Occipital lobe (tissue), 2 donors: Measurements from ENCODE around the gene SERPINB12. TPM values are rescaled to one million over a fixed set of nuclear protein-coding genes. Genes with fewer than 3 reads are reported as not detected.

Experiments
- DNase-seq: peaks from one replicate; lab custom pipeline; 2025; lab: John Stamatoyannopoulos, UW
- total RNA-seq: library from RNA; depleted of rRNA; stranded (reverse); fragments of >200 nt; gene quantifications from one replicate; pipeline ENCODE4 v1.2.3, GENCODE V29; 2014

The SERPINB12 gene
- total RNA-seq, 1 donor from 2014 or later, result not detected

DNA sequence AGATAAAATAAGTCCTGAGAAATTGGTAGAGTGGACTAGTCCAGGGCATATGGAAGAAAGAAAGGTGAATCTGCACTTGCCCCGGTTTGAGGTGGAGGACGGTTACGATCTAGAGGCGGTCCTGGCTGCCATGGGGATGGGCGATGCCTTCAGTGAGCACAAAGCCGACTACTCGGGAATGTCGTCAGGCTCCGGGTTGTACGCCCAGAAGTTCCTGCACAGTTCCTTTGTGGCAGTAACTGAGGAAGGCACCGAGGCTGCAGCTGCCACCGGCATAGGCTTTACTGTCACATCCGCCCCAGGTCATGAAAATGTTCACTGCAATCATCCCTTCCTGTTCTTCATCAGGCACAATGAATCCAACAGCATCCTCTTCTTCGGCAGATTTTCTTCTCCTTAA lies 54.8 kb downstream of the SERPINB12 start:
- DNase-seq, result no peak

GRCh38 chr18:63603355-63603754 lies 61.2 kb downstream of the SERPINB12 start:
- no peak for DNase-seq

DNA sequence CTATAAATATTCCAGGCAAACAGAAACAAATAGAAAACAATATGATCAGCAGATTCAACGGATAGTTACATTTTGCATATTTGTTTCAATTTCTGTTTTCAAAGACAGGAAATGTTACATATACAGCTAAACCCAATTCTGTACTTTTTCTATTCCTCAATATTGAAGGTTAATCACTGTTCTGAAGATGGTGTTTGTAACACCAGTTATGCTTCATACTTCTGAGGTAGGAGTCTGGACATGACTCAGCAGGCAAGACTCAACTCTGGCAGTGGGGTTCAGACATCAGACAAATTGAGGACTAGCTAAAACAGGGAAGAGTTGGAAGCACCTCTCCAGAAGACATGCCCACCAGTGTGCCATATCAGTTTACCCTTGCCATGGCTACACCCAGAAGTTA lies 61.6 kb downstream of the SERPINB12 start:
- no peak for DNase-seq

DNA sequence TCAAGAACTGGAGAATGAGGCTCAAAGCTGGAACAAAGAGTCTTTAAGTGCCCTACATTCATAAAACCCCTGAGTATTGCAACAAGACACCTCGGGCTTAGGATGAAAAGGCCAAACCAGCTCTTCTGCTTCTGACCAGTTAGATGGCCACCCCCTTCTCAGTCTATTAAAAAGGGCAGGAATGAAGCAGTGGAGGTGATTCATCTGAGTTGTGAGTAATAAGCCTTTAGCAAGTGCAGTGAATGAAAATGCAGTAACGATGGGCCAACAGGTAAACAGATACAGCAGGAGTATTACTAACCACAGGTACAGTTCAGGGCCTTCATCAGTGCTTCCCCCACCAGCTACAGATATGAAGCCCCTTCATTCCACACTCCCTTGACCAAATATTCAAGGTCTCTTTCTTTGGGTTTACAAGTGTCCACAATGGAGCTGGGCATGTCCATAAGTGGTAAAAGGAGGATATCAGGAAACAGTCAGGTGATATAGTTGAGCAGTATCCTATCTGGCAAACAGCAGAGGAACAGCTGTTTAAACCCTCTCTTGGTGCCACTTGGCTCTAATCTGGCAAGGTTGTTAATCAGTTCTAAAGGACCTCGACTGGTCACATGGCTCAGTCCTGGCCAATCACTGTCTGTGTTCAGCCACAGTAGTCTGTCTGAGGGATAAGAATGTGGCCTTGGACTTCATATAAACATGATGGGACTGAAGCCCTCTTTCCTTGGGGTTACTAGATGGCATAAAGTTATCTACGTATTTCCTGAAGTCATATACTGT lies 62.8 kb downstream of the SERPINB12 start:
- no peak for DNase-seq

GRCh38 chr18:63606526-63606925 lies 64.4 kb downstream of the SERPINB12 start:
- no peak for DNase-seq

DNA sequence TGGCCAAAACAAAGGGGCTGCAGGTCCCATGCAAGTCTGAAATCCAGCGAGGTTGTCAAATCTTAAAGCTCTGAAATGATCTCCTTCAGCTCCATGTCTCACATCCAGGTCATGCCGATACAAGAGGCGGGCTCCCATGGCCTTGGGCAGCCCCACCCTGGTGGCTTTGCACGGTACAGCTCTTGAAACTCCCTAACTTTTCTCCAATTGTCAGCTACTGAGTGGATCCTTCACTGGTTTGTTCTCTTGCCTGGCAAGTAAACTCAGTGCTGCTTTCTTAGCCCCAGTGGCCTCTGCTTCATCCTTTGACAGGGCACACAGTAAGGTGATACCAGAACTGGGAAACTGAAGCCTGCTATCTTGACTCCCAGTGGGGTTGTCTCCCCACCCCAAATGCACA lies 71.3 kb downstream of the SERPINB12 start:
- no peak for DNase-seq

DNA sequence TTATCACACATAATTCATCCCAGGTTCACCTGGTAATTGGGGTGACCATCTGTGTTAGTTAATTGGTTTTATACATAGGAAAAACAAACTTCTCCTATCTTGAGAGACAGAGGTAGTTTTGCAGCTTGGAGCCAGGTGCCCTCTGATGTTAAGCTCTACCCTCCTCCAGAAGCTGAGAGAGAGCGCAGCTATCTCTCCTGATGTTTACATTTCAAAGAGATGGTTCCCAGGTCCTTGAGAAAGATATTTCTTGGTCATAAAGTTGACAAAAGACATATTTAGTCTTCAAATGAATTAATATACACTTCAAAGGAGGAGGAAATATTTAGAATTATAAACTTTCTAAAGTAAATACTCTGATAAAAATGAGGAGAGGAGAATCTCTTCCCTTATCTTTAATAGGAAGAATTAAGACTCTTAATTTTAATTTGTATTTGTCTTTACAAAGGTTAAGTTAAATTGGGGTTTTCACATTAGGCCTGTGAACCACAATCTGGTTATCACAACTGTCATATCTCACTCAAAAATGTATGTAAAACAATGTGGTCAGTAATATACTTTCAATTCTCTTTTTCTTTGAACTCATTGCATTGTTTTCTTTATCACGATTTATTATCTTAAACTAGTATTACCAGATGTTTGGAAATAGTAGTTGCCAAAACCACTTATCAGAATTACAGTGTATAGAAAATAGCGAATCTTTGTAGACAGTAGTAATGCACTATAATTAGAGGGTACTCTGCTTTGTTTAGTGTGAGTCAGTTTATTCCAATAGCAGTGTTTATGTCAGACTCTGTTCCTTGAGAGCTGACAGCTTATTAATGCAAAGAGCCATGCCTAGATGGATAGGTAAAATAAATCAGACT lies 75.1 kb downstream of the SERPINB12 start:
- DNase-seq, result no peak

DNA sequence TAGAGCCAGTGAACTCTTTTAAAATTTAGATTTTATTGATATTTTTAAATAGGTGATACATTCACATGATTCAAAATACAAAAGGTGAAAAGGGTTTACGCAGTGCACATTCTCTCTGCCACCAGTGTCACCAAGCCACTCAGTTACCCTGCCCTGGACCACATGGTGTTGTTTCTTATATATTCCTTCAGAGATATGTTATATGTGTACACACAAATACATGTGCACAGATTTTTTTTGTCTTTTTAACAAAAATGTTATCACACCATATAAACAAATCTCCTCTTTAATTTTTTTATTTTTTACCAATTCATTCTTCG lies 75.7 kb downstream of the SERPINB12 start:
- no peak for DNase-seq

Other genes with a start within 250 kb of the SERPINB12 start
- 30.6 TPM for gene BCL2, start 222.6 kb upstream of the SERPINB12 start, total RNA-seq
- 12.2 TPM for gene KDSR, start 175.2 kb upstream of the SERPINB12 start, total RNA-seq
- gene VPS4B, start 119.9 kb upstream of the SERPINB12 start, total RNA-seq, result 41.0 TPM
- gene SERPINB5, start 65.4 kb upstream of the SERPINB12 start, total RNA-seq, result not detected
- not detected for gene SERPINB13, start 45.0 kb downstream of the SERPINB12 start, total RNA-seq
- not detected for gene SERPINB4, start 101.9 kb downstream of the SERPINB12 start, total RNA-seq
- gene SERPINB3, start 119.5 kb downstream of the SERPINB12 start, total RNA-seq, result not detected
- not detected for gene SERPINB11, start 160.6 kb downstream of the SERPINB12 start, total RNA-seq
- gene SERPINB7, start 233.0 kb downstream of the SERPINB12 start, total RNA-seq, result not detected